GM10266 (cell line): ENCODE results near the gene STPG3.

Experiments
- DNase-seq: peaks from one replicate; pipeline ENCODE4 v3.0.0; 2012; ENCODE audit errors: extremely low spot score
- CTCF ChIP-seq: IDR thresholded peaks from 2 replicates; pipeline ENCODE4 v1.5.1; 2012; ENCODE audit warnings: mild to moderate bottlenecking, low read depth; ENCODE audit not compliant: control insufficient read depth, insufficient read depth; ENCODE audit errors: missing control alignments

Gene STPG3

GRCh38 chr9:137227054-137227852, 23.8 kb upstream of the STPG3 start, which contains the start of gene RNF224:
Gene RNF224, plus strand, starts transcription at chr9:137227502. Its CDS starts 834 bp downstream, at chr9:137228336.
- TF ChIP-seq CTCF = peak; percentile 96
- DNase-seq = peak; percentile 88

GRCh38 chr9:137227853-137228505, 23.1 kb upstream of the STPG3 start:
- DNase-seq = no peak
- no peak for TF ChIP-seq CTCF

- no peak for TF ChIP-seq CTCF
- DNase-seq = no peak
These were observed 22.5 kb upstream of the STPG3 start for GRCh38 chr9:137228506-137228967.

GRCh38 chr9:137228968-137229896, 21.9 kb upstream of the STPG3 start:
- no peak for TF ChIP-seq CTCF

GRCh38 chr9:137229903-137230704, 21.0 kb upstream of the STPG3 start:
- no peak for TF ChIP-seq CTCF
- no peak for DNase-seq

More at GRCh38 chr9:137228968-137229896, 21.9 kb upstream of the STPG3 start:
- DNase-seq = no peak

- DNase-seq = no peak
- TF ChIP-seq CTCF = no peak
These were observed 20.2 kb upstream of the STPG3 start, which contains the start of gene SLC34A3 for GRCh38 chr9:137230705-137231371. Gene SLC34A3, plus strand, starts transcription at chr9:137230901. Its CDS starts 802 bp downstream, at chr9:137231703.
